Measurements from ENCODE around the gene GOSR2.
"Not testable (repeated sequence)": the region's sequence is repeated elsewhere in the genome, so short reads cannot be mapped to it uniquely, and the experiment has no call there.

Gene GOSR2

GRCh38 chr17:46948544-46948943 lies 25.6 kb downstream of the GOSR2 start:
- H3K4me3 ChIP-seq (ENCODE audit: low read length), result no peak overlapping the region
- TF ChIP-seq, protein P1, sequence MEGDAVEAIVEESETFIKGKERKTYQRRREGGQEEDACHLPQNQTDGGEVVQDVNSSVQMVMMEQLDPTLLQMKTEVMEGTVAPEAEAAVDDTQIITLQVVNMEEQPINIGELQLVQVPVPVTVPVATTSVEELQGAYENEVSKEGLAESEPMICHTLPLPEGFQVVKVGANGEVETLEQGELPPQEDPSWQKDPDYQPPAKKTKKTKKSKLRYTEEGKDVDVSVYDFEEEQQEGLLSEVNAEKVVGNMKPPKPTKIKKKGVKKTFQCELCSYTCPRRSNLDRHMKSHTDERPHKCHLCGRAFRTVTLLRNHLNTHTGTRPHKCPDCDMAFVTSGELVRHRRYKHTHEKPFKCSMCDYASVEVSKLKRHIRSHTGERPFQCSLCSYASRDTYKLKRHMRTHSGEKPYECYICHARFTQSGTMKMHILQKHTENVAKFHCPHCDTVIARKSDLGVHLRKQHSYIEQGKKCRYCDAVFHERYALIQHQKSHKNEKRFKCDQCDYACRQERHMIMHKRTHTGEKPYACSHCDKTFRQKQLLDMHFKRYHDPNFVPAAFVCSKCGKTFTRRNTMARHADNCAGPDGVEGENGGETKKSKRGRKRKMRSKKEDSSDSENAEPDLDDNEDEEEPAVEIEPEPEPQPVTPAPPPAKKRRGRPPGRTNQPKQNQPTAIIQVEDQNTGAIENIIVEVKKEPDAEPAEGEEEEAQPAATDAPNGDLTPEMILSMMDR (IDR thresholded peaks at IDR 0.05; ENCODE audit: insufficient read depth, low read depth, low read length, missing control alignments), result no peak
- no peak for DNase-seq (ENCODE audit: low read depth)

DNA sequence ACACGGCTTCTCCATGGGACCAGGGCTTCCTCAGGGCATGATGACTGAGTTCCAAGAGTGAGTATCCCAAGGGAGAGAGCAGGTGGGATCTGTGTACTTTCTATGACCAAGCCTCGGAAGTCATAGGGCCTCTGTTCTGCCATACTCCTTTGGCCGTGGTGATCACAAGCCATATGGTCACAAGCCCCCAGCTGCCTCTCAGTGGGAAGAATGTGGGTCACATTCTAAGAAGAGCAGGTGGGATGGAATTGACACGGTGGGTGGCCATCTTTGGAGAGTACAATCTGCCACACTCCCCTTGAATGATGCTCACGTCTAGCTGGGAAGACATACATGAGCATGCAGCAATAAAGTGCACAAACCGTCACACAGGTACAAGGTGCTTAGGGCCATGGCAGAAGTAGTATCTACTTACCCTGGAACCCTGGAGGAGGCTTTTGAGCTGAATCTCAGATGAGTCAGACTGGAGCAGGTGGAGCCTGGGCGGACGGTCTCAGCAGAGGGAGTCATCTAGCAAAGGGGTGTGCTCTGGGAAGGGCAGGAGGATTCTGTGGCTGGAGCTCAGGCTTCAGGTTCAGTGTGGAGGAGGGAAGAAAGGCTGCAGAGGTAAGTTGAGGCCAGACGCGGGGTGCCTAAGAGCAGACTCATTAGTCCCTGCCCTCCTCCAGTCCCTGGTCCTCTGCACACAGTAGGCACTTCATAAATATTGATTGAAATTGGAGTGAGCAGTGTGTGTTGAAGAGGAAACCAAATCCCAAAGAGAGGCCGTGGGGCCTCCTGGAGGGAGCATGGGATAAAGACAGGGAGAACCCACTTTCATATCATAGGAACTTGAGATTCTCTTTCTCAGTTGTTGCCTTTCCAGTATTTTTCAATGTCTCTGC lies 26.6 kb downstream of the GOSR2 start:
- no peak overlapping the region for H3K4me3 ChIP-seq (ENCODE audit: low read length)
- peak; percentile 84 for DNase-seq (ENCODE audit: low read depth)
- TF ChIP-seq, protein P1 (IDR thresholded peaks at IDR 0.05; ENCODE audit: insufficient read depth, low read depth, low read length, missing control alignments), result no peak

DNA sequence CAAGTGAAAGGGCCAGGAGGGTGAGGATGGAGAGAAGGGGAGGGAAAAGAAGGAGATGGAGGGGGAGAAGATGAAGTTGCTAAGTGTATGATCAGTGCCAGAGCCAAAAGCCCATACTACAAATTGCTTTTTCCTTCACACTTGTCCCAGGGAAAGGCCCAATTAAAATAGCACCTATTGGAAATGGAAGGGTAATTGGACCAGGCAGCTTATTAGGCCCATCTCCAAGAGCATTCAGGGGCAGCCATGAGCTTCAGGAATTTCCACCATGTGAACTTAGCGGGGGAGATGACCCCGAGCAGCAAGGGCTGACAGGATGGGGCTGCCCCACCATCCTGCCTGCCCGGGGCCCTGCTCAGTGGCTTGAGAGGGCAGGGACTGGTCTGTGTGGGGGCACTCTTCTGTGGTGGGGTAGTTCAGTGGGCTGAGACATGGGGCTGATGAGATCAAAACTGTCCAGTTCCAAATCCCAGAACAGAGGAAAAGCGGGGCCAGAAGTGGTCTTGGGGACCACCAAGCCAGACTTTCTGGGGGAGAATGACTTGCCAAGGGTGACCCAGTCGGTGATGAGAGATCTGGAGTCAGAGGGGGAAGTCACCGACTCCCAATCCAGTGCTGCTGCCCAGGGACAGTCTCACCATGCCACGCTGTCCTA lies 27.5 kb downstream of the GOSR2 start:
- DNase-seq (ENCODE audit: low read depth), result no peak
- H3K4me3 ChIP-seq (ENCODE audit: low read length), result no peak overlapping the region
- TF ChIP-seq, protein P1 (IDR thresholded peaks at IDR 0.05; ENCODE audit: insufficient read depth, low read depth, low read length, missing control alignments), result no peak

DNA sequence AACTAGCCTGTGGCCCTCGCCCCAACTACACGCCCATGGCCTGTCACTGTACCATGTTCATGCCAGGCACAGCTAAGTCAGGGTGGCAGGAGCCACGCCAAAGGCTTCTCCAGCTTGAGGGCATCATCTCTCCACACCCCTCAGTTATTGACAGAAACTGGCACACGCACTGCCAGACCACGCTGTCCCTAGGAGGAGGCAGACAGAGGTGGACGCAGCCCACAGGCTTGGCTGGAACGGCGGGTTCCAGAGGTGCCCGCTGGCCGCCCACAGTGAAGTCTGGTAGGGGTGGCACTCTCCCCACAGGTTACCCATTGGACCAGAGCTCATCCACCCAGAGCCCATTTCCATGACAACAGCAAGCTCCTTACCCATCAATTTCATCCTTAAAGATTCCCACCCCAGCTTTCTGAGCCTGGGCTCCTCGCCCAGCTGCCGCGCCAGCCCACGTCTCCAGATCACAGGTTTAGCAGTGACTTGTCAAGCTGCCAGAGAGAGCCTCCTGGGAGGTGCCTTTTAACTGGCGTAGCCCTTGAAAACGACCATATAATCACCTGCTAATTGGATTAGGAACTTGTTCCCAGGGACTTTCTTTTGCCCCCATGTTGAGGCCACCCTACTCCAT lies 28.1 kb downstream of the GOSR2 start:
- TF ChIP-seq, protein P1 (IDR thresholded peaks at IDR 0.05; ENCODE audit: insufficient read depth, low read depth, low read length, missing control alignments), result no peak
- no peak overlapping the region for H3K4me3 ChIP-seq (ENCODE audit: low read length)
- no peak for DNase-seq (ENCODE audit: low read depth)

- TF ChIP-seq, protein P1 (IDR thresholded peaks at IDR 0.05; ENCODE audit: insufficient read depth, low read depth, low read length, missing control alignments), result no peak
- no peak overlapping the region for H3K4me3 ChIP-seq (ENCODE audit: low read length)
- no peak for DNase-seq (ENCODE audit: low read depth)
These were observed 28.7 kb downstream of the GOSR2 start for GRCh38 chr17:46951706-46952105.

- H3K4me3 ChIP-seq (ENCODE audit: low read length), result no peak overlapping the region
- TF ChIP-seq, protein P1 (IDR thresholded peaks at IDR 0.05; ENCODE audit: insufficient read depth, low read depth, low read length, missing control alignments), result no peak
- no peak for DNase-seq (ENCODE audit: low read depth)
These were observed 29.2 kb downstream of the GOSR2 start for GRCh38 chr17:46952115-46952514.

- not testable (repeated sequence) for DNase-seq (ENCODE audit: low read depth); H3K4me3 ChIP-seq (ENCODE audit: low read length)
These were observed 30.2 kb downstream of the GOSR2 start for GRCh38 chr17:46953191-46953590.

Measured in epithelial cell of esophagus (primary cell).